HepG2 (cell line): Measurements from ENCODE around the gene PEX11G. TPM values are rescaled to one million over a fixed set of nuclear protein-coding genes. Genes with fewer than 3 reads are reported as not detected.

ENCODE experiments used
- ATAC-seq: fragments of 200-7000 bp; cut with Tn5 transposase; 3 replicates; pipeline ENCODE4 v1.9.1; 2020; ENCODE audit warnings: mild to moderate bottlenecking, moderate library complexity
- BruUV-seq: library from RNA; stranded (reverse); fragments of 400-500 nt; replicated peaks from 2 replicates; lab custom pipeline; 2021; lab: Mats Ljungman, UMichigan
- CTCF ChIA-PET: fragments of 300-600 bp; formaldehyde crosslinking; extraction: SDS; loops from one replicate; lab custom pipeline; 2021; ENCODE audit warnings: low total read pairs, inconsistent platforms, low intra/inter-chr PET ratio; lab: Yijun Ruan, JAX
- POLR2A ChIA-PET: fragments of 350-600 bp; sonication (Branson Sonifier 250); formaldehyde crosslinking; loops from one replicate; lab custom pipeline; 2020; ENCODE audit warnings: antibody characterized with exemption, inconsistent platforms; lab: Yijun Ruan, JAX
- DNase-seq: peaks from one replicate; pipeline ENCODE4 v3.0.0-alpha.2; 2015; ENCODE audit warnings: low spot score
- FAIRE-seq: peaks from 3 replicates; lab custom pipeline; 2011; peaks lifted over from hg19 to GRCh38; lab: Jason Lieb, UNC
- H2AFZ ChIP-seq: one replicate; pipeline ENCODE4 v1.6.1; 2011; ENCODE audit warnings: low read length, inconsistent platforms
- H3K27ac ChIP-seq: fragments of 300-600 bp; 3 replicates; pipeline ENCODE4 v1.8.0; 2011; ENCODE audit warnings: mixed run types, mild to moderate bottlenecking, mixed read lengths, low read length, inconsistent platforms; ENCODE audit not compliant: insufficient read depth; ENCODE audit errors: extremely low read length
- H3K27me3 ChIP-seq, 2 experiments: fragments of 200-600 bp in 1 of 2; 2 replicates in 1 of 2; 3 replicates in 1 of 2; pipeline versions ENCODE4 v1.6.0 to v1.8.0; 2011; ENCODE audit warnings: low read length in 2 of 2, mild to moderate bottlenecking in 2 of 2, moderate library complexity in 2 of 2, inconsistent platforms in 1 of 2; ENCODE audit not compliant: insufficient read depth in 2 of 2, control insufficient read depth in 1 of 2
- H3K36me3 ChIP-seq, 2 experiments: fragments of 200-600 bp in 1 of 2; replicated peaks in 1 of 2; 2 replicates in 1 of 2; 3 replicates in 1 of 2; pipeline versions ENCODE4 v1.5.1 to v1.8.0; 2011; ENCODE audit warnings: low read length in 2 of 2, inconsistent platforms in 1 of 2; ENCODE audit not compliant: insufficient read depth in 2 of 2, control insufficient read depth in 1 of 2
- H3K4me1 ChIP-seq: 2 replicates; pipeline ENCODE4 v1.5.1; 2012; ENCODE audit warnings: low read length, inconsistent platforms; ENCODE audit not compliant: insufficient read depth
- H3K4me2 ChIP-seq: 2 replicates; pipeline ENCODE4 v1.6.0; 2011; ENCODE audit warnings: low read depth, low read length, inconsistent platforms
- H3K4me3 ChIP-seq, 3 experiments: fragments of 200-600 bp in 1 of 3; sonication (generic), shearing (Covaris generic) in 1 of 3; replicated peaks in 1 of 3; 2 replicates each; pipeline ENCODE4 v1.5.1; 2011 to 2016; ENCODE audit warnings: low read length in 3 of 3, inconsistent platforms in 2 of 3, low read depth in 2 of 3, mild to moderate bottlenecking in 2 of 3, control low read depth in 1 of 3, mixed read lengths in 1 of 3; ENCODE audit not compliant: insufficient read depth in 1 of 3
- H3K79me2 ChIP-seq: one replicate; pipeline ENCODE4 v1.6.1; 2011; ENCODE audit warnings: low read length, inconsistent platforms; ENCODE audit not compliant: insufficient read depth
- H3K9ac ChIP-seq: 2 replicates; pipeline ENCODE4 v1.6.0; 2011; ENCODE audit warnings: mild to moderate bottlenecking, low read depth, low read length, inconsistent platforms; ENCODE audit not compliant: insufficient read depth
- H3K9me3 ChIP-seq: 2 replicates; pipeline ENCODE4 v1.5.1; 2012; ENCODE audit warnings: mild to moderate bottlenecking, low read length
- H4K20me1 ChIP-seq: 2 replicates; pipeline ENCODE4 v1.6.0; 2011; ENCODE audit warnings: inconsistent platforms, mild to moderate bottlenecking, low read length, moderate library complexity; ENCODE audit not compliant: insufficient read depth
- MTA3 ChIP-seq: sonication (generic); formaldehyde crosslinking; IDR thresholded peaks from 2 replicates; pipeline ENCODE4 v1.4.0; 2020; ENCODE audit warnings: missing genetic modification reagents
- MTF2 ChIP-seq: sonication (generic); formaldehyde crosslinking; IDR thresholded peaks from 2 replicates; pipeline ENCODE4 v1.5.0; 2020; ENCODE audit warnings: missing genetic modification reagents, borderline replicate concordance
- NR2F6 ChIP-seq, 2 experiments: IDR thresholded peaks; 2 replicates each; pipeline ENCODE4 v1.6.1; 2016; ENCODE audit warnings: antibody characterized with exemption in 1 of 2, mild to moderate bottlenecking in 1 of 2
- PCBP2 ChIP-seq: fragments of 200-400 bp; formaldehyde crosslinking; optimal IDR thresholded peaks from 2 replicates; pipeline ENCODE3; 2018; ENCODE audit warnings: low read length, low read depth; ENCODE audit not compliant: poor library complexity, severe bottlenecking
- U2AF1 ChIP-seq: fragments of 200-400 bp; formaldehyde crosslinking; optimal IDR thresholded peaks from 2 replicates; pipeline ENCODE3; 2017; ENCODE audit warnings: mild to moderate bottlenecking, low read depth, low read length
- ZEB1 ChIP-seq: IDR thresholded peaks from 2 replicates; pipeline ENCODE4 v1.6.1; 2012; ENCODE audit warnings: mild to moderate bottlenecking, low read depth, inconsistent platforms; ENCODE audit not compliant: insufficient replicate concordance
- ZMYM3 ChIP-seq: sonication (generic); formaldehyde crosslinking; IDR thresholded peaks from 2 replicates; pipeline ENCODE4 v1.5.1; 2020; ENCODE audit warnings: mild to moderate bottlenecking, missing genetic modification reagents
- ZNF530 ChIP-seq: sonication (generic); formaldehyde crosslinking; IDR thresholded peaks from 2 replicates; pipeline ENCODE4 v1.5.0; 2020; ENCODE audit warnings: low read depth, mild to moderate bottlenecking, missing genetic modification reagents
- ZNF605 ChIP-seq: sonication (generic); formaldehyde crosslinking; IDR thresholded peaks from 2 replicates; pipeline ENCODE4 v1.8.0; 2022; ENCODE audit warnings: mild to moderate bottlenecking, missing genetic modification reagents
- ZNF7 ChIP-seq: IDR thresholded peaks from 2 replicates; pipeline ENCODE4 v1.6.1; 2016; ENCODE audit warnings: missing biosample characterization, missing genetic modification reagents
- WGBS: methylation state at CpG from one replicate; pipeline ENCODE4 v1.1.6; 2017; ENCODE audit warnings: low lambda C conversion rate; 5-methylcytosine and 5-hydroxymethylcytosine counted together
- in situ Hi-C: cut with HindIII; loops from 2 replicates; pipeline ENCODE4 v1.10.0; 2017; ENCODE audit warnings: low pct_unique_long_range_greater_than_20kb; ENCODE audit not compliant: extremely low pct_ligation_motif_present
- intact Hi-C: fragments of 100-400 bp; cut with micrococcal nuclease; formaldehyde crosslinking; loops from one replicate; pipeline ENCODE4 v1.10.0; 2022; ENCODE audit not compliant: unreplicated experiment
- polyA plus RNA-seq, 8 experiments: library from polyadenylated mRNA; depleted of rRNA in 3 of 8; stranded (reverse) in 7 of 8; unstranded in 1 of 8; fragments of >200 nt; fragmentation: Illumina TruSeq in 4 of 8; extraction: Trizol in 4 of 8; gene quantifications; 2 replicates each; pipeline versions ENCODE4 v1.2.1 to v1.2.3, GENCODE V29; 2011 to 2016; ENCODE audit warnings: low read depth in 4 of 8, missing spikeins in 1 of 8, mixed read lengths in 1 of 8; ENCODE audit not compliant: insufficient read depth in 1 of 8
- total RNA-seq, 5 experiments: library from RNA; depleted of rRNA; stranded (reverse); fragments of >200 nt; fragmentation: Illumina TruSeq; extraction: Trizol; gene quantifications; 2 replicates each; pipeline ENCODE4 v1.2.3, GENCODE V29; 2016; ENCODE audit warnings: low read depth in 1 of 5
- TF ChIP-seq, protein P1 (sequence below), 2 experiments: sonication (generic) in 1 of 2; formaldehyde crosslinking in 1 of 2; IDR thresholded peaks; 2 replicates each; pipeline versions ENCODE4 v1.4.0 to v1.6.1; 2016 to 2020; ENCODE audit warnings: borderline replicate concordance in 1 of 2, low read depth in 1 of 2, mild to moderate bottlenecking in 1 of 2, missing genetic modification reagents in 1 of 2
- TF ChIP-seq, protein P2 (sequence below): fragments of 450-650 bp; IDR thresholded peaks from 2 replicates; pipeline ENCODE4 v1.6.1; 2017; ENCODE audit warnings: mild to moderate bottlenecking
- TF ChIP-seq, protein P3 (sequence below): IDR thresholded peaks from 2 replicates; pipeline ENCODE4 v1.6.1; 2016; ENCODE audit warnings: mild to moderate bottlenecking, missing biosample characterization, missing genetic modification reagents
- TF ChIP-seq, protein P4 (sequence below): sonication (generic); formaldehyde crosslinking; conservative IDR thresholded peaks from 2 replicates; pipeline ENCODE4 v1.8.0; 2022; ENCODE audit warnings: missing genetic modification reagents

The PEX11G gene
- total and polyA plus RNA-seq, 2 of the 13 experiments (the other 11 are each of a cell fraction or from before 2014, with no cell fraction given), result not detected

DNA sequence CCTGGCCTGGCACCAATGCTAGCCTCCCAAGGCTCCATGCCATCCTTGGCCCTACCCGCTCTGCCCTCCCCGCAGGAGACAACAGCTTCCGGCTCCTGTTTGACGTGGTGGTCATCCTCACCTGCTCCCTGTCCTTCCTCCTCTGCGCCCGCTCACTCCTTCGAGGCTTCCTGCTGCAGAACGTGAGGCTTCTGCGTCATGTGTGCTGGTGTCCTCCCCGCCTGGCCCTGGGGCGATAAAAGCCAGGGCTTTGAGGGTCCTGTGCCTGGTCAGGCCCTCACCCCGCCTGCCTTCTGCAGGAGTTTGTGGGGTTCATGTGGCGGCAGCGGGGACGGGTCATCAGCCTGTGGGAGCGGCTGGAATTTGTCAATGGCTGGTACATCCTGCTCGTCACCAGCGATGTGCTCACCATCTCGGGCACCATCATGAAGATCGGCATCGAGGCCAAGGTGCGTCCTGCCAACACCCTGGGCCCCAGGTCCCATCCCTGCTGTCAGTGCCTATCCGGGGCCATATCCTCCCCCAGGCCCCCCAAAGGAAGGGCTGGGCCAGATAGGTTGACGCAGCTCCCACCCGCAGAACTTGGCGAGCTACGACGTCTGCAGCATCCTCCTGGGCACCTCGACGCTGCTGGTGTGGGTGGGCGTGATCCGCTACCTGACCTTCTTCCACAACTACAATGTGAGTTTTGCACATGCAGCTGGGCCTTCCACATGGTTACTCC lies 39.8 kb upstream of the PEX11G start:
- no peaks in the 10 kb centered on the region for H3K79me2 ChIP-seq
- 95% methylated on average over 14 of the region's 32 CpGs for WGBS
- DNase-seq, result no peak
- peaks cover 9% of the 10 kb centered on the region for H3K4me1 ChIP-seq
- H4K20me1 ChIP-seq, result no peaks in the 10 kb centered on the region
- no peak for FAIRE-seq
- no peaks in the 10 kb centered on the region for H3K9me3 ChIP-seq
- H3K36me3 ChIP-seq, result peaks cover 0 to 2% of the 10 kb centered on the region in 2 experiments; a peak in 2 of 5 replicates
- no peak for ATAC-seq
- ChIA-PET POLR2A (no interaction called here), CTCF (no interaction called here)
- no peak overlapping the region for H3K4me3 ChIP-seq
- H3K9ac ChIP-seq, result no peak overlapping the region
- no peaks in the 10 kb centered on the region for H3K27me3 ChIP-seq
- H3K27ac ChIP-seq, result no peak overlapping the region
- in situ Hi-C loops, result no loop called here
- BruUV-seq, result no TSS peak
- no peak for TF ChIP-seq ZNF605 (CRISPR knock-in tag)
- TF ChIP-seq MTA3, result no peak
- TF ChIP-seq ZNF530 (CRISPR knock-in tag), result no peak
- TF ChIP-seq, protein P1, sequence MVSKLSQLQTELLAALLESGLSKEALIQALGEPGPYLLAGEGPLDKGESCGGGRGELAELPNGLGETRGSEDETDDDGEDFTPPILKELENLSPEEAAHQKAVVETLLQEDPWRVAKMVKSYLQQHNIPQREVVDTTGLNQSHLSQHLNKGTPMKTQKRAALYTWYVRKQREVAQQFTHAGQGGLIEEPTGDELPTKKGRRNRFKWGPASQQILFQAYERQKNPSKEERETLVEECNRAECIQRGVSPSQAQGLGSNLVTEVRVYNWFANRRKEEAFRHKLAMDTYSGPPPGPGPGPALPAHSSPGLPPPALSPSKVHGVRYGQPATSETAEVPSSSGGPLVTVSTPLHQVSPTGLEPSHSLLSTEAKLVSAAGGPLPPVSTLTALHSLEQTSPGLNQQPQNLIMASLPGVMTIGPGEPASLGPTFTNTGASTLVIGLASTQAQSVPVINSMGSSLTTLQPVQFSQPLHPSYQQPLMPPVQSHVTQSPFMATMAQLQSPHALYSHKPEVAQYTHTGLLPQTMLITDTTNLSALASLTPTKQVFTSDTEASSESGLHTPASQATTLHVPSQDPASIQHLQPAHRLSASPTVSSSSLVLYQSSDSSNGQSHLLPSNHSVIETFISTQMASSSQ (IDR thresholded peaks at IDR 0.05; ENCODE audit: low read depth), result no peak
- TF ChIP-seq, protein P1 (CRISPR knock-in tag; IDR thresholded peaks at IDR 0.05; ENCODE audit: borderline replicate concordance), result no peak
- TF ChIP-seq, protein P2, sequence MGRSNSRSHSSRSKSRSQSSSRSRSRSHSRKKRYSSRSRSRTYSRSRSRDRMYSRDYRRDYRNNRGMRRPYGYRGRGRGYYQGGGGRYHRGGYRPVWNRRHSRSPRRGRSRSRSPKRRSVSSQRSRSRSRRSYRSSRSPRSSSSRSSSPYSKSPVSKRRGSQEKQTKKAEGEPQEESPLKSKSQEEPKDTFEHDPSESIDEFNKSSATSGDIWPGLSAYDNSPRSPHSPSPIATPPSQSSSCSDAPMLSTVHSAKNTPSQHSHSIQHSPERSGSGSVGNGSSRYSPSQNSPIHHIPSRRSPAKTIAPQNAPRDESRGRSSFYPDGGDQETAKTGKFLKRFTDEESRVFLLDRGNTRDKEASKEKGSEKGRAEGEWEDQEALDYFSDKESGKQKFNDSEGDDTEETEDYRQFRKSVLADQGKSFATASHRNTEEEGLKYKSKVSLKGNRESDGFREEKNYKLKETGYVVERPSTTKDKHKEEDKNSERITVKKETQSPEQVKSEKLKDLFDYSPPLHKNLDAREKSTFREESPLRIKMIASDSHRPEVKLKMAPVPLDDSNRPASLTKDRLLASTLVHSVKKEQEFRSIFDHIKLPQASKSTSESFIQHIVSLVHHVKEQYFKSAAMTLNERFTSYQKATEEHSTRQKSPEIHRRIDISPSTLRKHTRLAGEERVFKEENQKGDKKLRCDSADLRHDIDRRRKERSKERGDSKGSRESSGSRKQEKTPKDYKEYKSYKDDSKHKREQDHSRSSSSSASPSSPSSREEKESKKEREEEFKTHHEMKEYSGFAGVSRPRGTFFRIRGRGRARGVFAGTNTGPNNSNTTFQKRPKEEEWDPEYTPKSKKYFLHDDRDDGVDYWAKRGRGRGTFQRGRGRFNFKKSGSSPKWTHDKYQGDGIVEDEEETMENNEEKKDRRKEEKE, result no peak
- TF ChIP-seq NR2F6 (IDR thresholded peaks at IDR 0.05), result no peak
- TF ChIP-seq NR2F6 (CRISPR knock-in tag; IDR thresholded peaks at IDR 0.05), result no peak
- TF ChIP-seq MTF2 (CRISPR knock-in tag), result no peak
- TF ChIP-seq ZMYM3 (CRISPR knock-in tag), result no peak
- TF ChIP-seq ZEB1, result no peak
- no peak for TF ChIP-seq U2AF1
- TF ChIP-seq, protein P3, sequence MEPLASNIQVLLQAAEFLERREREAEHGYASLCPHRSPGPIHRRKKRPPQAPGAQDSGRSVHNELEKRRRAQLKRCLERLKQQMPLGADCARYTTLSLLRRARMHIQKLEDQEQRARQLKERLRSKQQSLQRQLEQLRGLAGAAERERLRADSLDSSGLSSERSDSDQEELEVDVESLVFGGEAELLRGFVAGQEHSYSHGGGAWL (CRISPR knock-in tag), result no peak
- TF ChIP-seq PCBP2, result no peak
- TF ChIP-seq, protein P4, sequence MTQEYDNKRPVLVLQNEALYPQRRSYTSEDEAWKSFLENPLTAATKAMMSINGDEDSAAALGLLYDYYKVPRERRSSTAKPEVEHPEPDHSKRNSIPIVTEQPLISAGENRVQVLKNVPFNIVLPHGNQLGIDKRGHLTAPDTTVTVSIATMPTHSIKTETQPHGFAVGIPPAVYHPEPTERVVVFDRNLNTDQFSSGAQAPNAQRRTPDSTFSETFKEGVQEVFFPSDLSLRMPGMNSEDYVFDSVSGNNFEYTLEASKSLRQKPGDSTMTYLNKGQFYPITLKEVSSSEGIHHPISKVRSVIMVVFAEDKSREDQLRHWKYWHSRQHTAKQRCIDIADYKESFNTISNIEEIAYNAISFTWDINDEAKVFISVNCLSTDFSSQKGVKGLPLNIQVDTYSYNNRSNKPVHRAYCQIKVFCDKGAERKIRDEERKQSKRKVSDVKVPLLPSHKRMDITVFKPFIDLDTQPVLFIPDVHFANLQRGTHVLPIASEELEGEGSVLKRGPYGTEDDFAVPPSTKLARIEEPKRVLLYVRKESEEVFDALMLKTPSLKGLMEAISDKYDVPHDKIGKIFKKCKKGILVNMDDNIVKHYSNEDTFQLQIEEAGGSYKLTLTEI (CRISPR knock-in tag), result no peak
- no peak for TF ChIP-seq ZNF7 (CRISPR knock-in tag)
- TF ChIP-seq, all 625 proteins: peak for 0
- H3K4me2 ChIP-seq, result no peak overlapping the region
- intact Hi-C loops, result no loop called here
- no peak overlapping the region for H2AFZ ChIP-seq
